Measurements from ENCODE around the gene TMEM132E. TPM values are rescaled to one million over a fixed set of nuclear protein-coding genes. Genes with fewer than 3 reads are reported as not detected.
A peak's percentile ranks its signal among the peaks of the same experiment; 100 is the strongest.

Gene TMEM132E
- total RNA-seq, 3 donors from 2014 or later (not counting 1 experiment from before 2014, with no cell fraction given), result 0.05 to 0.08 TPM; not detected in 1

DNA sequence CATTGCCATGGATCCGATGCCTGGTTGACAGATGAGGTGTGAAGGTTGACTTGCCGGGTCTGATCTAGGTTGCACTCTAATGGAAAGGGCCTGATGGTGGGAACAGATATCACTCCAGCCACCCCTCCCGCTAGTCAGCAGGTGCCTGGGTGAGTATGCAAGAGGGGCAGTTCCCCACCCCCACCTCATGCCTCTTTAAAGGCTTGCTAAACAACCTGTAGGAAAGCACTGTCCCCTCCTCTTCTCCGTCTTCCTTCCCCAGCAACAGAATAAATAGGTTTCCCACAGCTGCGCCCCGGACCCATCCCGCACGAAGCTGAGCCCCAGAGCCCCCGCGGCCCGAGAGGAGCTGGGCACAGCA is 746 bp upstream of the TMEM132E start:
- intact Hi-C loops (cut with micrococcal nuclease), result no loop called here
- WGBS (ENCODE audit: insufficient coverage), result 11% methylated on average over 11 of the region's 11 CpGs

DNA sequence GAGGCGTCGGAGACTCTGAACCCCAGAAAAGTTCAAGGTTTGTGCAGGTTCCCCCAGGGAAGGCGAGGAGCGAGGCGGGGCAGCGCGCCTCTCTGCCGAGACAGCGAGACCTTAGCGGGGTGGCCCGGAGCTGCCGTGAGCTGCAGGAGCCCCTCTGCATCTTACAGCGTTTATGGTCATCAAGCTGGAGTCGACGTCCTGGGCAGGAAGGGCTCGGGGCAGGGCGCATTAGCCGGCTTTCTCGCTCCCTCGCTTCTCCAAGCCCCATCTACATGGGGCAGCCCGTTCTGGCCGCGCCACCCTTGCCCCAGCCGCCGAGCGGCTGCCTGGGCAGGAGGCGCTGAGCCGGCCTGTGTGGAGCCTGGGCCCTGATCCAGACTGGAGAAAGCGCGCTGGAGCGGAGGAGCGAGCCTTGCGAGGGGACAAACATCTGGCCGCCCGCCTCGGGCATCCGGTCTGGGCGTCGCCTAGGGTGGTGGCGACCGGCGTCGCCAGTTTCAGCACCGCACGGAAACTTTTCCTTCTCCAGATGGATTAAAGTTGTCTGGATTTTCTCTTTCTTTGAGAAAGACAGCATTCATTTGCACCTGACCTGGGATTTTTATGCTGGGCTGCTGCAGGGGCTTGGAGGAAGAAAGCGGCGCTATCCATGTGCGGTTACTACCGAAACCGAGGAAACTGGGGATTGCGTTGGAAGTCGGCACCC is 750 bp downstream of the TMEM132E start:
- WGBS (ENCODE audit: insufficient coverage), result 2% methylated on average over 52 of the region's 52 CpGs
- peaks cover 60 to 61% of the 10 kb centered on the region in 2 donors for H3K27me3 Mint-ChIP-seq (ENCODE audit: low read depth in 2 of 2)
- ATAC-seq (no peak), DNase-seq (no peak)
- peaks cover 24% of the 10 kb centered on the region for H3K4me1 ChIP-seq (ENCODE audit: control insufficient read depth, insufficient read depth, low read length)
- H3K4me1 Mint-ChIP-seq, result peaks cover 0 to 12% of the 10 kb centered on the region in 2 donors
- H3K9me3 ChIP-seq (ENCODE audit: control insufficient read depth, insufficient read depth, low read length), result no peaks in the 10 kb centered on the region
- H3K4me3 ChIP-seq (ENCODE audit: low read length), result no peak overlapping the region
- no peaks in the 10 kb centered on the region for H3K9me3 Mint-ChIP-seq
- intact Hi-C loops (cut with micrococcal nuclease), result loop anchor here (10.0 kb wide), 1 partner anchor 55 kb away; no protein-coding TSS in a partner anchor
- H3K4me3 Mint-ChIP-seq, result peak overlapping the region; percentile 49
- no peak overlapping the region for H3K27ac Mint-ChIP-seq
- TF ChIP-seq, protein P1, sequence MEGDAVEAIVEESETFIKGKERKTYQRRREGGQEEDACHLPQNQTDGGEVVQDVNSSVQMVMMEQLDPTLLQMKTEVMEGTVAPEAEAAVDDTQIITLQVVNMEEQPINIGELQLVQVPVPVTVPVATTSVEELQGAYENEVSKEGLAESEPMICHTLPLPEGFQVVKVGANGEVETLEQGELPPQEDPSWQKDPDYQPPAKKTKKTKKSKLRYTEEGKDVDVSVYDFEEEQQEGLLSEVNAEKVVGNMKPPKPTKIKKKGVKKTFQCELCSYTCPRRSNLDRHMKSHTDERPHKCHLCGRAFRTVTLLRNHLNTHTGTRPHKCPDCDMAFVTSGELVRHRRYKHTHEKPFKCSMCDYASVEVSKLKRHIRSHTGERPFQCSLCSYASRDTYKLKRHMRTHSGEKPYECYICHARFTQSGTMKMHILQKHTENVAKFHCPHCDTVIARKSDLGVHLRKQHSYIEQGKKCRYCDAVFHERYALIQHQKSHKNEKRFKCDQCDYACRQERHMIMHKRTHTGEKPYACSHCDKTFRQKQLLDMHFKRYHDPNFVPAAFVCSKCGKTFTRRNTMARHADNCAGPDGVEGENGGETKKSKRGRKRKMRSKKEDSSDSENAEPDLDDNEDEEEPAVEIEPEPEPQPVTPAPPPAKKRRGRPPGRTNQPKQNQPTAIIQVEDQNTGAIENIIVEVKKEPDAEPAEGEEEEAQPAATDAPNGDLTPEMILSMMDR (IDR thresholded peaks at IDR 0.05), result no peak
- H3K36me3 ChIP-seq (ENCODE audit: control insufficient read depth, insufficient read depth, low read length), result no peaks in the 10 kb centered on the region
- H3K36me3 Mint-ChIP-seq, result no peaks in the 10 kb centered on the region
- H3K27ac ChIP-seq (ENCODE audit: low read length), result no peak overlapping the region
- peaks cover 46% of the 10 kb centered on the region for H3K27me3 ChIP-seq (ENCODE audit: control insufficient read depth, insufficient read depth, low read length)

More for the DNA sequence above, 746 bp upstream of the TMEM132E start:
- Mint-ChIP-seq H3K9me3 (no peaks in the 10 kb centered on the region), H3K4me1 (peaks cover 0 to 12% of the 10 kb centered on the region in 2 donors), H3K36me3 (no peaks in the 10 kb centered on the region), H3K27ac (no peak overlapping the region), H3K4me3 (peak overlapping the region; percentile 73), H3K27me3 (ENCODE audit: low read depth in 2 of 2) (peaks cover 59 to 61% of the 10 kb centered on the region in 2 donors)
- H3K4me1 ChIP-seq (ENCODE audit: control insufficient read depth, insufficient read depth, low read length), result peaks cover 24% of the 10 kb centered on the region
- ATAC-seq (no peak), DNase-seq (no peak)
- no peaks in the 10 kb centered on the region for H3K36me3 ChIP-seq (ENCODE audit: control insufficient read depth, insufficient read depth, low read length)
- no peaks in the 10 kb centered on the region for H3K9me3 ChIP-seq (ENCODE audit: control insufficient read depth, insufficient read depth, low read length)
- no peak overlapping the region for H3K4me3 ChIP-seq (ENCODE audit: low read length)
- no peak overlapping the region for H3K27ac ChIP-seq (ENCODE audit: low read length)
- H3K27me3 ChIP-seq (ENCODE audit: control insufficient read depth, insufficient read depth, low read length), result peaks cover 41% of the 10 kb centered on the region
- TF ChIP-seq, protein P1 (IDR thresholded peaks at IDR 0.05), result no peak

DNA sequence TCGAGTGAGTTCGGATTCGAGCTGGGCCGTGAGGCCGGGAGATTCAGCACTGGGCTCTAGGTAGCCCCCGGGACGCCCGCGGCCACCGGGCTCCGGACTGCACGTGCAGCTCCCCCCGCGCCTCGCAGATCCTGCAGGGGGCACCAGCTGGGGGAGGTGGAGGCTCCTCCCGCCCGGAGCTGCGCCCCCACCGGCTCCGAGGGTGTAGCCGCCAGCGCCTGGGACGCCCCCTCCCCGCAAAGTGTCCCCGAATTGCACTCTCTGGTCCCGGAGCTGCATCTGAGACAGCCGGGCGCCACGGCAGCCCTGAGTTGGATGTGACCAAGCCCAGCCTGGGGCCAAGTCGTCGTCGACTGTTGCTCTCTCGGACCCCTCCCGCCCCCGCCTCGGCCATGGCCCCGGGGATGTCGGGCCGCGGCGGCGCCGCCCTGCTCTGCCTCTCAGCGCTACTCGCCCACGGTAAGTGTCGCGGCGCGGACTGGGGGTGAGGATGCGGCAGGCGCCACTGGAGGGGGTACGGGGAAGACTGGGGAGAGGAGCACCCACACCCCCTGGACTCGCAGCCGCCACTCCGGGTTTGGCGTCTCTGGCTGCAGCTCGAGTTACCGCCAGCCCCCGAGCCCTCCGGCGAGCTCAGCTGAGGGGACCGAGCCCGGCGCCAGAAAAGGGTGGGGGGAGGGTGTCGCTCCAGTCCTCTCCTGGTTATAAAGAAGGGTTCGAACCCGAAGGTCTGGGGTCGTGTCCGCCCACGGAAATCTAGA is 1.5 kb downstream of the TMEM132E start:
- Mint-ChIP-seq H3K9me3 (no peaks in the 10 kb centered on the region), H3K36me3 (no peaks in the 10 kb centered on the region), H3K4me3 (no peak overlapping the region), H3K4me1 (peaks cover 0 to 12% of the 10 kb centered on the region in 2 donors), H3K27me3 (ENCODE audit: low read depth in 2 of 2) (peaks cover 62 to 65% of the 10 kb centered on the region in 2 donors), H3K27ac (no peak overlapping the region)
- intact Hi-C loops (cut with micrococcal nuclease), result loop anchor here (10.0 kb wide), 1 partner anchor 56 kb away; no protein-coding TSS in a partner anchor
- Histone ChIP-seq H3K4me1 (ENCODE audit: control insufficient read depth, insufficient read depth, low read length) (peaks cover 24% of the 10 kb centered on the region), H3K27me3 (ENCODE audit: control insufficient read depth, insufficient read depth, low read length) (peaks cover 46% of the 10 kb centered on the region), H3K4me3 (ENCODE audit: low read length) (no peak overlapping the region), H3K9me3 (ENCODE audit: control insufficient read depth, insufficient read depth, low read length) (no peaks in the 10 kb centered on the region), H3K27ac (ENCODE audit: low read length) (no peak overlapping the region), H3K36me3 (ENCODE audit: control insufficient read depth, insufficient read depth, low read length) (no peaks in the 10 kb centered on the region)
- TF ChIP-seq, protein P1 (IDR thresholded peaks at IDR 0.05), result no peak
- 3% methylated on average over 71 of the region's 71 CpGs for WGBS (ENCODE audit: insufficient coverage)
- DNase-seq (peak in 1 of 2 donors; percentile 16), ATAC-seq (no peak)
